HUES48 (cell line): ENCODE measurements around the gene CSAD.

Experiments used
- H3K27ac ChIP-seq: one replicate; pipeline ENCODE4 v1.7.0; 2013; ENCODE audit warnings: low read depth, low read length, inconsistent platforms
- H3K27me3 ChIP-seq: 2 replicates; pipeline ENCODE4 v1.6.1; 2013; ENCODE audit warnings: mild to moderate bottlenecking, low read length; ENCODE audit not compliant: control insufficient read depth, insufficient read depth
- H3K36me3 ChIP-seq: 2 replicates; pipeline ENCODE4 v1.6.1; 2013; ENCODE audit warnings: low read length; ENCODE audit not compliant: control insufficient read depth, insufficient read depth
- H3K4me1 ChIP-seq: 2 replicates; pipeline ENCODE4 v1.6.1; 2013; ENCODE audit warnings: mild to moderate bottlenecking, low read length; ENCODE audit not compliant: control insufficient read depth, insufficient read depth
- H3K4me3 ChIP-seq: 2 replicates; pipeline ENCODE4 v1.5.1; 2013; ENCODE audit warnings: mild to moderate bottlenecking, low read depth, low read length
- H3K9ac ChIP-seq: 2 replicates; pipeline ENCODE4 v1.6.1; 2013; ENCODE audit warnings: mild to moderate bottlenecking, low read depth, low read length, moderate library complexity
- H3K9me3 ChIP-seq: 2 replicates; pipeline ENCODE4 v1.6.1; 2013; ENCODE audit warnings: low read length; ENCODE audit not compliant: control insufficient read depth, insufficient read depth

Gene CSAD

GRCh38 chr12:53197011-53197640 is 16.4 kb upstream of the CSAD start:
- H3K36me3 ChIP-seq: no peaks in the 10 kb centered on the region
- no peak overlapping the region for H3K27ac ChIP-seq
- 0 out of 2 replicates have a peak, but pooled peaks cover 4% of the 10 kb centered on the region for H3K4me1 ChIP-seq

GRCh38 chr12:53196486-53196885 is 15.8 kb upstream of the CSAD start:
- no peak overlapping the region for H3K27ac ChIP-seq
- no peaks in the 10 kb centered on the region for H3K9me3 ChIP-seq
- no peak overlapping the region for H3K9ac ChIP-seq
- H3K36me3 ChIP-seq: no peaks in the 10 kb centered on the region
- H3K27me3 ChIP-seq: peaks cover 78% of the 10 kb centered on the region
- no peak overlapping the region for H3K4me3 ChIP-seq
- 0 out of 2 replicates have a peak, but pooled peaks cover 4% of the 10 kb centered on the region for H3K4me1 ChIP-seq

More at GRCh38 chr12:53197011-53197640, 16.4 kb upstream of the CSAD start:
- H3K9me3 ChIP-seq: no peaks in the 10 kb centered on the region
- peak overlapping the region; percentile 47; the same call in 1 of the 2 replicates for H3K4me3 ChIP-seq
- no peak overlapping the region for H3K9ac ChIP-seq
- peaks cover 78% of the 10 kb centered on the region for H3K27me3 ChIP-seq

- no peak overlapping the region for H3K9ac ChIP-seq
- H3K36me3 ChIP-seq: no peaks in the 10 kb centered on the region
- no peak overlapping the region for H3K27ac ChIP-seq
- 0 out of 2 replicates have a peak, but pooled peaks cover 4% of the 10 kb centered on the region for H3K4me1 ChIP-seq
- H3K27me3 ChIP-seq: peaks cover 77% of the 10 kb centered on the region
- no peaks in the 10 kb centered on the region for H3K9me3 ChIP-seq
- H3K4me3 ChIP-seq: no peak overlapping the region
These were observed 15.0 kb upstream of the CSAD start for GRCh38 chr12:53195516-53196420.

GRCh38 chr12:53194973-53195372 is 14.2 kb upstream of the CSAD start:
- H3K36me3 ChIP-seq: no peaks in the 10 kb centered on the region
- H3K9ac ChIP-seq: no peak overlapping the region
- no peak overlapping the region for H3K4me3 ChIP-seq
- 0 out of 2 replicates have a peak, but pooled peaks cover 6% of the 10 kb centered on the region for H3K4me1 ChIP-seq
- H3K27me3 ChIP-seq: peaks cover 69% of the 10 kb centered on the region
- no peak overlapping the region for H3K27ac ChIP-seq
- H3K9me3 ChIP-seq: no peaks in the 10 kb centered on the region

GRCh38 chr12:53193985-53194716 is 13.4 kb upstream of the CSAD start:
- Histone ChIP-seq H3K36me3 (no peaks in the 10 kb centered on the region), H3K9ac (no peak overlapping the region), H3K27me3 (peaks cover 66% of the 10 kb centered on the region), H3K4me1 (0 out of 2 replicates have a peak, but pooled peaks cover 6% of the 10 kb centered on the region), H3K4me3 (no peak overlapping the region), H3K9me3 (no peaks in the 10 kb centered on the region), H3K27ac (no peak overlapping the region)

GRCh38 chr12:53193040-53193439 is 12.3 kb upstream of the CSAD start:
- no peak overlapping the region for H3K27ac ChIP-seq
- no peaks in the 10 kb centered on the region for H3K9me3 ChIP-seq
- H3K4me3 ChIP-seq: no peak overlapping the region
- H3K4me1 ChIP-seq: peaks cover 13% of the 10 kb centered on the region
- no peak overlapping the region for H3K9ac ChIP-seq
- peaks cover 55% of the 10 kb centered on the region for H3K27me3 ChIP-seq
- H3K36me3 ChIP-seq: peaks cover 1% of the 10 kb centered on the region; the same call in 1 of the 2 replicates

GRCh38 chr12:53192531-53193021 is 11.9 kb upstream of the CSAD start:
- no peaks in the 10 kb centered on the region for H3K9me3 ChIP-seq
- H3K36me3 ChIP-seq: peaks cover 6% of the 10 kb centered on the region; the same call in 1 of the 2 replicates
- peaks cover 11% of the 10 kb centered on the region for H3K4me1 ChIP-seq
- no peak overlapping the region for H3K4me3 ChIP-seq
- H3K27me3 ChIP-seq: peaks cover 50% of the 10 kb centered on the region
- no peak overlapping the region for H3K9ac ChIP-seq
- H3K27ac ChIP-seq: no peak overlapping the region

GRCh38 chr12:53191885-53192530 is 11.3 kb upstream of the CSAD start:
- no peak overlapping the region for H3K9ac ChIP-seq
- H3K9me3 ChIP-seq: no peaks in the 10 kb centered on the region
- H3K4me3 ChIP-seq: no peak overlapping the region
- no peak overlapping the region for H3K27ac ChIP-seq
- peaks cover 11% of the 10 kb centered on the region for H3K4me1 ChIP-seq
- H3K27me3 ChIP-seq: peaks cover 45% of the 10 kb centered on the region
- peaks cover 11% of the 10 kb centered on the region for H3K36me3 ChIP-seq

- Histone ChIP-seq H3K9me3 (no peaks in the 10 kb centered on the region), H3K9ac (no peak overlapping the region), H3K36me3 (peaks cover 19% of the 10 kb centered on the region), H3K4me3 (no peak overlapping the region), H3K27me3 (peaks cover 38% of the 10 kb centered on the region), H3K4me1 (peaks cover 11% of the 10 kb centered on the region), H3K27ac (no peak overlapping the region)
These were observed 10.6 kb upstream of the CSAD start for GRCh38 chr12:53191096-53191884.
